HEK293 (cell line): ENCODE results near the gene FOXP1.

Source experiments
- CTCF ChIA-PET: fragments of 350-600 bp; formaldehyde crosslinking; extraction: SDS; loops from one replicate; lab custom pipeline; 2021; ENCODE audit warnings: antibody characterized with exemption; lab: Yijun Ruan, JAX
- POLR2A ChIA-PET: fragments of 300-600 bp; formaldehyde crosslinking; extraction: SDS; loops from one replicate; lab custom pipeline; 2020; ENCODE audit warnings: antibody characterized with exemption, inconsistent platforms; lab: Yijun Ruan, JAX
- H3K27ac ChIP-seq: fragments of 200-500 bp; sonication (Bioruptor generic); 2 replicates; pipeline ENCODE4 v1.5.1; 2014; ENCODE audit warnings: low read depth, low read length, control low read depth, inconsistent platforms; ENCODE audit errors: extremely low read depth
- H3K36me3 ChIP-seq, 2 experiments: fragments of 200-500 bp in 1 of 2; sonication (Bioruptor generic) in 1 of 2; 1 replicate in 1 of 2; 2 replicates in 1 of 2; pipeline ENCODE4 v1.5.1; 2014 to 2017; ENCODE audit warnings: inconsistent platforms in 2 of 2, low read length in 2 of 2; ENCODE audit not compliant: control insufficient read depth in 2 of 2, insufficient read depth in 1 of 2
- H3K4me1 ChIP-seq: fragments of 200-500 bp; sonication (Bioruptor generic); 2 replicates; pipeline ENCODE4 v1.5.1; 2014; ENCODE audit warnings: mild to moderate bottlenecking, low read length, inconsistent platforms; ENCODE audit not compliant: control insufficient read depth, insufficient read depth
- H3K4me3 ChIP-seq: 2 replicates; pipeline ENCODE4 v1.5.1; 2011; ENCODE audit warnings: low read depth, mild to moderate bottlenecking, control low read depth, low read length, moderate library complexity
- H3K9me3 ChIP-seq: fragments of 200-500 bp; sonication (Bioruptor generic); 2 replicates; pipeline ENCODE4 v1.5.1; 2014; ENCODE audit warnings: low read depth, low read length, inconsistent platforms; ENCODE audit not compliant: control insufficient read depth, insufficient read depth
- GLI2 ChIP-seq: fragments of 450-650 bp; formaldehyde crosslinking; IDR thresholded peaks from 2 replicates; pipeline ENCODE4; 2017; ENCODE audit warnings: missing biosample characterization, missing genetic modification characterization, low read depth, borderline replicate concordance
- KLF8 ChIP-seq: fragments of 450-650 bp; formaldehyde crosslinking; IDR thresholded peaks from 2 replicates; pipeline ENCODE4 v1.5.1; 2016; ENCODE audit warnings: missing biosample characterization, missing genetic modification characterization
- OSR2 ChIP-seq: fragments of 450-650 bp; formaldehyde crosslinking; IDR thresholded peaks from 2 replicates; pipeline ENCODE4 v1.5.1; 2016; ENCODE audit warnings: missing biosample characterization, missing genetic modification characterization
- OVOL3 ChIP-seq: fragments of 450-650 bp; formaldehyde crosslinking; IDR thresholded peaks from 2 replicates; pipeline ENCODE4 v1.5.1; 2016; ENCODE audit warnings: missing biosample characterization, missing genetic modification characterization
- PRDM4 ChIP-seq: fragments of 450-650 bp; formaldehyde crosslinking; IDR thresholded peaks from 2 replicates; pipeline ENCODE4 v1.5.1; 2017; ENCODE audit warnings: missing biosample characterization, missing genetic modification characterization
- PRDM6 ChIP-seq: fragments of 450-650 bp; formaldehyde crosslinking; IDR thresholded peaks from 2 replicates; pipeline ENCODE4 v1.5.1; 2017; ENCODE audit warnings: missing biosample characterization, missing genetic modification characterization
- SP3 ChIP-seq: fragments of 450-650 bp; formaldehyde crosslinking; IDR thresholded peaks from 2 replicates; pipeline ENCODE4 v1.5.1; 2016; ENCODE audit warnings: missing biosample characterization, missing genetic modification characterization
- WT1 ChIP-seq: fragments of 450-650 bp; formaldehyde crosslinking; IDR thresholded peaks from 2 replicates; pipeline ENCODE4 v1.5.1; 2016; ENCODE audit warnings: missing biosample characterization, missing genetic modification characterization
- ZEB2 ChIP-seq: fragments of 450-650 bp; formaldehyde crosslinking; IDR thresholded peaks from 2 replicates; pipeline ENCODE4 v1.5.1; 2016; ENCODE audit warnings: missing biosample characterization, missing genetic modification characterization
- ZFHX2 ChIP-seq: fragments of 450-650 bp; formaldehyde crosslinking; conservative IDR thresholded peaks from 2 replicates; pipeline ENCODE4 v1.5.1; 2016; ENCODE audit warnings: missing biosample characterization, missing genetic modification characterization
- ZIC2 ChIP-seq: fragments of 450-650 bp; formaldehyde crosslinking; IDR thresholded peaks from 2 replicates; pipeline ENCODE4 v1.5.1; 2016; ENCODE audit warnings: missing biosample characterization, missing genetic modification characterization
- ZNF184 ChIP-seq: fragments of 450-650 bp; IDR thresholded peaks from 2 replicates; pipeline ENCODE4 v1.5.1; 2018; ENCODE audit warnings: missing biosample characterization, mild to moderate bottlenecking, missing genetic modification characterization
- ZNF302 ChIP-seq: fragments of 450-650 bp; formaldehyde crosslinking; IDR thresholded peaks from 2 replicates; pipeline ENCODE4 v1.5.1; 2016; ENCODE audit warnings: missing biosample characterization, missing genetic modification characterization, low read depth
- ZNF391 ChIP-seq: fragments of 450-650 bp; formaldehyde crosslinking; IDR thresholded peaks from 2 replicates; pipeline ENCODE4 v1.5.1; 2016; ENCODE audit warnings: low read depth, missing biosample characterization, missing genetic modification characterization, borderline replicate concordance
- ZNF398 ChIP-seq: fragments of 450-650 bp; formaldehyde crosslinking; IDR thresholded peaks from 2 replicates; pipeline ENCODE4 v1.5.1; 2017; ENCODE audit warnings: missing biosample characterization, missing genetic modification characterization
- ZNF449 ChIP-seq: fragments of 450-650 bp; formaldehyde crosslinking; IDR thresholded peaks from 2 replicates; pipeline ENCODE4 v1.5.1; 2017; ENCODE audit warnings: missing biosample characterization, mild to moderate bottlenecking, missing genetic modification characterization, moderate library complexity
- ZNF518A ChIP-seq: fragments of 450-650 bp; formaldehyde crosslinking; conservative IDR thresholded peaks from 2 replicates; pipeline ENCODE4 v1.5.1; 2016; ENCODE audit warnings: low read depth, missing biosample characterization, missing genetic modification characterization
- ZNF624 ChIP-seq: fragments of 450-650 bp; formaldehyde crosslinking; IDR thresholded peaks from 2 replicates; pipeline ENCODE4 v1.5.1; 2017; ENCODE audit warnings: missing biosample characterization, missing genetic modification characterization

The FOXP1 gene

GRCh38 chr3:71104556-71104955, 479.0 kb downstream of the FOXP1 start (continued):
- TF ChIP-seq ZFHX2 (tag by site-specific recombination) (no peak), SP3 (tag by site-specific recombination) (no peak), ZNF184 (no peak), ZNF518A (no peak)

- Histone ChIP-seq H3K4me1 (peaks cover 7% of the 10 kb centered on the region; the same call in 1 of the 2 replicates), H3K9me3 (no peaks in the 10 kb centered on the region), H3K36me3 (no peaks in the 10 kb centered on the region), H3K27ac (no peak overlapping the region), H3K4me3 (no peak overlapping the region)
- ChIA-PET POLR2A (no interaction called here), CTCF (no interaction called here)
- TF ChIP-seq ZNF449 (tag by site-specific recombination): no peak
- TF ChIP-seq PRDM4: peak; percentile 71
- no peak for TF ChIP-seq ZNF624 (tag by site-specific recombination)
- peak; percentile 61 for TF ChIP-seq OSR2
- TF ChIP-seq PRDM6 (tag by site-specific recombination): peak; percentile 65
- peak; percentile 35; the same call in 1 of the 2 replicates for TF ChIP-seq ZEB2 (tag by site-specific recombination)
These were observed 479.4 kb downstream of the FOXP1 start for GRCh38 chr3:71104121-71104541.

GRCh38 chr3:71103430-71103921, 480.1 kb downstream of the FOXP1 start:
- Histone ChIP-seq H3K4me1 (peaks cover 7% of the 10 kb centered on the region; the same call in 1 of the 2 replicates), H3K36me3 (no peaks in the 10 kb centered on the region), H3K9me3 (no peaks in the 10 kb centered on the region), H3K27ac (no peak overlapping the region), H3K4me3 (no peak overlapping the region)
- ChIA-PET POLR2A (no interaction called here), CTCF (no interaction called here)
- no peak for TF ChIP-seq OVOL3 (tag by site-specific recombination)
- TF ChIP-seq ZNF391 (tag by site-specific recombination): no peak
- TF ChIP-seq KLF8: peak; percentile 63
- TF ChIP-seq ZIC2 (tag by site-specific recombination): no peak
- TF ChIP-seq ZFHX2 (tag by site-specific recombination): no peak
- no peak for TF ChIP-seq ZNF302 (tag by site-specific recombination)
- TF ChIP-seq ZNF398 (tag by site-specific recombination): no peak
- TF ChIP-seq GLI2 (tag by site-specific recombination): no peak
- peak; percentile 29; the same call in 1 of the 2 replicates for TF ChIP-seq WT1
